Anterior cingulate cortex (tissue), 58 donors: ENCODE data around the gene MZB1.
"Not testable (repeated sequence)": the region's sequence is repeated elsewhere in the genome, so short reads cannot be mapped to it uniquely, and the experiment has no call there.

ENCODE experiments used
- DNase-seq, 58 donors: peaks; one replicate each; lab custom pipeline; 2025; lab: John Stamatoyannopoulos, UW

The MZB1 gene

GRCh38 chr5:139410993-139411828, 21.5 kb upstream of the MZB1 start:
- peak in 19 of 58 donors; percentile 14 to 73 (median 42) for DNase-seq

- DNase-seq: no peak
These were observed 20.6 kb upstream of the MZB1 start for GRCh38 chr5:139410121-139410992.

GRCh38 chr5:139409116-139409515, 19.4 kb upstream of the MZB1 start:
- not testable (repeated sequence) for DNase-seq

GRCh38 chr5:139408191-139408590, 18.5 kb upstream of the MZB1 start:
- no peak for DNase-seq

- DNase-seq: no peak
These were observed 17.8 kb upstream of the MZB1 start for GRCh38 chr5:139407517-139407916.

- no peak for DNase-seq
These were observed 17.2 kb upstream of the MZB1 start for GRCh38 chr5:139406963-139407362.

GRCh38 chr5:139404484-139404840, 14.7 kb upstream of the MZB1 start:
- no peak for DNase-seq

- DNase-seq: peak; percentile 70 to 100 (median 97)
These were observed 14.2 kb upstream of the MZB1 start, which contains the start of gene SPATA24 for GRCh38 chr5:139403787-139404483. TSS of gene SPATA24 (minus strand) at chr5:139404089. CDS start at chr5:139404060, 29 bp downstream.

GRCh38 chr5:139403418-139403786, 13.7 kb upstream of the MZB1 start:
- no peak for DNase-seq

- no peak for DNase-seq
These were observed 12.9 kb upstream of the MZB1 start for GRCh38 chr5:139402561-139403158.

GRCh38 chr5:139401546-139401945, 11.8 kb upstream of the MZB1 start:
- DNase-seq: no peak

GRCh38 chr5:139399501-139400121, 9.9 kb upstream of the MZB1 start:
- no peak for DNase-seq

- DNase-seq: no peak
These were observed 8.2 kb upstream of the MZB1 start for GRCh38 chr5:139397921-139398320.

- no peak for DNase-seq
These were observed 7.0 kb upstream of the MZB1 start for GRCh38 chr5:139396691-139397090.

- DNase-seq: no peak
These were observed 6.3 kb upstream of the MZB1 start for GRCh38 chr5:139395844-139396640.

GRCh38 chr5:139394654-139395566, 5.2 kb upstream of the MZB1 start, which contains the start of gene PROB1:
TSS of gene PROB1 (minus strand) at chr5:139395104. CDS start at chr5:139395081, 23 bp downstream.
- DNase-seq: no peak

GRCh38 chr5:139394123-139394653, 4.5 kb upstream of the MZB1 start:
- DNase-seq: peak in 5 of 58 donors; percentile 14 to 35 (median 25)
